IMR-90 (cell line): ENCODE data around the gene CCND3. TPM values are rescaled to one million over a fixed set of nuclear protein-coding genes. Genes with fewer than 3 reads are reported as not detected.

ENCODE experiments used
- ATAC-seq: fragments of 200-7000 bp; cut with Tn5 transposase; 2 replicates; pipeline ENCODE4 v1.9.1; 2020; ENCODE audit warnings: low read depth, mild to moderate bottlenecking, moderate library complexity
- BruUV-seq: library from RNA; stranded (reverse); fragments of 400-500 nt; replicated peaks from 2 replicates; lab custom pipeline; 2021; lab: Mats Ljungman, UMichigan
- CTCF ChIA-PET: fragments of 300-600 bp; formaldehyde crosslinking; extraction: SDS; loops from one replicate; lab custom pipeline; 2021; ENCODE audit warnings: antibody characterized with exemption; lab: Yijun Ruan, JAX
- POLR2A ChIA-PET: fragments of 300-600 bp; sonication (Branson Sonifier 250); formaldehyde crosslinking; loops from one replicate; lab custom pipeline; 2022; ENCODE audit warnings: antibody characterized with exemption; ENCODE audit not compliant: unreplicated experiment; lab: Charles Lee
- DNase-seq: peaks from one replicate; pipeline ENCODE4 v3.0.0; 2013
- H2AFZ ChIP-seq: replicated peaks from 2 replicates; pipeline ENCODE3; 2013; ENCODE audit warnings: low read length, mild to moderate bottlenecking; ENCODE audit not compliant: poor library complexity
- H2AK5ac ChIP-seq: 2 replicates; pipeline ENCODE4 v1.6.1; 2013; ENCODE audit warnings: low read depth, low read length, inconsistent platforms
- H2AK9ac ChIP-seq: replicated peaks from 2 replicates; pipeline ENCODE3; 2013; ENCODE audit warnings: mild to moderate bottlenecking, low read depth, low read length, moderate library complexity; ENCODE audit not compliant: poor library complexity
- H2BK120ac ChIP-seq: 2 replicates; pipeline ENCODE4 v1.6.1; 2013; ENCODE audit warnings: low read depth, low read length, inconsistent platforms
- H2BK15ac ChIP-seq: 3 replicates; pipeline ENCODE4 v1.6.1; 2013; ENCODE audit warnings: low read depth, low read length, inconsistent platforms
- H2BK20ac ChIP-seq: 2 replicates; pipeline ENCODE4 v1.6.1; 2013; ENCODE audit warnings: low read depth, mild to moderate bottlenecking, inconsistent platforms, low read length, moderate library complexity
- H2BK5ac ChIP-seq: 2 replicates; pipeline ENCODE4 v1.6.1; 2013; ENCODE audit warnings: mild to moderate bottlenecking, low read depth, low read length, inconsistent platforms; ENCODE audit not compliant: poor library complexity, severe bottlenecking
- H3K14ac ChIP-seq: replicated peaks from 2 replicates; pipeline ENCODE4 v1.6.1; 2013; ENCODE audit warnings: low read depth, low read length, inconsistent platforms
- H3K18ac ChIP-seq: 2 replicates; pipeline ENCODE4 v1.6.1; 2013; ENCODE audit warnings: low read depth, low read length, control low read depth
- H3K23ac ChIP-seq: 2 replicates; pipeline ENCODE4 v1.6.1; 2013; ENCODE audit warnings: low read depth, low read length, inconsistent platforms
- H3K27ac ChIP-seq: 2 replicates; pipeline ENCODE4 v1.5.1; 2013; ENCODE audit warnings: mild to moderate bottlenecking, control low read depth, low read length; ENCODE audit not compliant: insufficient read depth
- H3K27me3 ChIP-seq: 2 replicates; pipeline ENCODE4 v1.6.1; 2013; ENCODE audit warnings: low read length; ENCODE audit not compliant: control insufficient read depth, insufficient read depth
- H3K36me3 ChIP-seq: 2 replicates; pipeline ENCODE4 v1.6.1; 2013; ENCODE audit warnings: low read length, mixed read lengths; ENCODE audit not compliant: control insufficient read depth, insufficient read depth
- H3K4ac ChIP-seq: 2 replicates; pipeline ENCODE4 v1.6.1; 2013; ENCODE audit warnings: low read depth, low read length, inconsistent platforms
- H3K4me1 ChIP-seq: 2 replicates; pipeline ENCODE4 v1.6.1; 2013; ENCODE audit warnings: low read length, mixed read lengths; ENCODE audit not compliant: control insufficient read depth, insufficient read depth
- H3K4me2 ChIP-seq: 2 replicates; pipeline ENCODE4 v1.6.1; 2013; ENCODE audit warnings: low read depth, mild to moderate bottlenecking, control low read depth, low read length, moderate library complexity
- H3K4me3 ChIP-seq: 2 replicates; pipeline ENCODE4 v1.5.1; 2013; ENCODE audit warnings: low read depth, mild to moderate bottlenecking, control low read depth, low read length, moderate library complexity; ENCODE audit not compliant: insufficient read depth
- H3K56ac ChIP-seq: 2 replicates; pipeline ENCODE4 v1.6.1; 2013; ENCODE audit warnings: low read length, inconsistent platforms; ENCODE audit not compliant: insufficient read depth; ENCODE audit errors: extremely low read depth
- H3K79me1 ChIP-seq, 2 experiments: 2 replicates each; pipeline ENCODE4 v1.6.1; 2013; ENCODE audit warnings: low read length in 2 of 2, inconsistent platforms in 1 of 2, low read depth in 1 of 2
- H3K9ac ChIP-seq: 2 replicates; pipeline ENCODE4 v1.6.1; 2013; ENCODE audit warnings: low read depth, low read length, control low read depth
- H3K9me1 ChIP-seq: 2 replicates; pipeline ENCODE4 v1.6.1; 2013; ENCODE audit warnings: low read length, inconsistent platforms; ENCODE audit not compliant: insufficient read depth
- H3K9me3 ChIP-seq: 2 replicates; pipeline ENCODE4 v1.6.1; 2013; ENCODE audit warnings: low read length; ENCODE audit not compliant: control insufficient read depth, insufficient read depth
- H4K20me1 ChIP-seq: 2 replicates; pipeline ENCODE4 v1.6.1; 2013; ENCODE audit warnings: low read length, inconsistent platforms; ENCODE audit not compliant: insufficient read depth
- H4K5ac ChIP-seq: 2 replicates; pipeline ENCODE4 v1.6.1; 2013; ENCODE audit warnings: mild to moderate bottlenecking, low read depth, low read length, control low read depth
- H4K8ac ChIP-seq, 2 experiments: 2 replicates each; pipeline ENCODE4 v1.6.1; 2013; ENCODE audit warnings: low read depth in 2 of 2, low read length in 2 of 2, control low read depth in 1 of 2, inconsistent platforms in 1 of 2
- H4K91ac ChIP-seq: 2 replicates; pipeline ENCODE4 v1.6.1; 2013; ENCODE audit warnings: low read depth, low read length, inconsistent platforms; ENCODE audit not compliant: insufficient read depth
- BHLHE40 ChIP-seq: fragments of 150-350 bp; IDR thresholded peaks from 2 replicates; pipeline ENCODE4 v1.6.1; 2016; ENCODE audit warnings: mild to moderate bottlenecking, low read depth, low read length
- FOS ChIP-seq: fragments of 150-350 bp; IDR thresholded peaks from 2 replicates; pipeline ENCODE4 v1.6.1; 2016; ENCODE audit warnings: low read depth, low read length
- MAZ ChIP-seq: IDR thresholded peaks from 2 replicates; pipeline ENCODE4 v1.6.1; 2012; ENCODE audit warnings: low read depth, mild to moderate bottlenecking, low read length, improper control_type of control experiment, moderate library complexity, borderline replicate concordance
- MXI1 ChIP-seq: IDR thresholded peaks from 2 replicates; pipeline ENCODE4 v1.6.1; 2012; ENCODE audit warnings: low read depth, mild to moderate bottlenecking, low read length, moderate library complexity, borderline replicate concordance
- NFE2L2 ChIP-seq: fragments of 150-350 bp; IDR thresholded peaks from 2 replicates; pipeline ENCODE4 v1.6.1; 2016; ENCODE audit warnings: low read depth, mild to moderate bottlenecking, low read length
- RAD21 ChIP-seq: IDR thresholded peaks from 2 replicates; pipeline ENCODE4 v1.6.1; 2012; ENCODE audit warnings: low read length, improper control_type of control experiment
- RFX5 ChIP-seq: IDR thresholded peaks from 2 replicates; pipeline ENCODE4 v1.8.0; 2012; ENCODE audit warnings: low read depth, mild to moderate bottlenecking, low read length, moderate library complexity
- SMC3 ChIP-seq: fragments of 150-350 bp; IDR thresholded peaks from 2 replicates; pipeline ENCODE4 v1.6.1; 2016; ENCODE audit warnings: low read depth, mild to moderate bottlenecking, antibody characterized with exemption, low read length, moderate library complexity
- WGBS, 2 experiments: methylation state at CpG; one replicate each; pipeline versions ENCODE4 v1.1.5 to v1.1.7; 2013; ENCODE audit warnings: missing lambda C conversion rate in 2 of 2; ENCODE audit not compliant: insufficient read length in 1 of 2; ENCODE audit errors: extremely low coverage in 2 of 2; 5-methylcytosine and 5-hydroxymethylcytosine counted together
- dilution Hi-C: fragments of 300-500 bp; cut with HindIII; formaldehyde crosslinking; loops from one replicate; pipeline ENCODE4 v1.14.3; 2018; ENCODE audit warnings: low sequenced_read_pairs; ENCODE audit not compliant: unreplicated experiment
- in situ Hi-C: fragments of 300-500 bp; cut with MboI; formaldehyde crosslinking; loops from 3 replicates; pipeline ENCODE4 v1.14.3; 2019; ENCODE audit warnings: low sequenced_read_pairs, inconsistent platforms, mixed read lengths
- intact Hi-C: fragments of 100-400 bp; cut with micrococcal nuclease; formaldehyde crosslinking; loops from 2 replicates; pipeline ENCODE4 v1.10.0; 2022
- polyA plus RNA-seq, 3 experiments: library from polyadenylated mRNA; depleted of rRNA; stranded (reverse); fragments of >200 nt; gene quantifications; 2 replicates each; pipeline ENCODE4 v1.2.3, GENCODE V29; 2012; ENCODE audit warnings: low replicate concordance in 1 of 3
- total RNA-seq: library from RNA; depleted of rRNA; stranded (reverse); fragments of >200 nt; gene quantifications from 2 replicates; pipeline ENCODE4 v1.2.3, GENCODE V29; 2012
- TF ChIP-seq, protein P1 (sequence below): fragments of 150-350 bp; IDR thresholded peaks from 2 replicates; pipeline ENCODE4 v1.6.1; 2016; ENCODE audit warnings: low read depth, mild to moderate bottlenecking, low read length, moderate library complexity, borderline replicate concordance

The CCND3 gene
- total and polyA plus RNA-seq, 2 of the 4 experiments (the other 2 are of a cell fraction) = 19.2 to 61.9 TPM

DNA sequence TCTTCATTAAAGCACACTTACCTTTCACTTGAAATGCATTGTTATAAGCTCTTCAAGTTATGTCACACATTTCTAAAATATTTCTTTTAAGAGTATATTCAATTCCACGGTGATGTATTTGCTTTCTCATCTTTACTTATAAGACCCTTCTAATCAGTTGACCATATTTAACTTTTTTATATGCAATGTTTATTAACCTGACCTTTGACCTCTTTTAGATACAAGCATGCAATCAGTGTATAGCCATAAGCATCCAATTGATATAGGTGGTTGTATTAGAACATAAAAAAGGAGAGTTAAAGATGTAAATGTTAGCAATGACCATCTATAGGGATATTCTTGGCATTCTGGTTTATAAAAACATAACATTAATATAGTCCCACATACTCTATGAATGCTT, 55.7 kb downstream of the CCND3 start:
- intact Hi-C loops = no loop called here
- no peak overlapping the region for H3K4me3 ChIP-seq
- no peak overlapping the region for H3K4ac ChIP-seq
- no peak overlapping the region for H2AK9ac ChIP-seq
- TF ChIP-seq FOS (no peak), MAZ (no peak), SMC3 (no peak), RFX5 (no peak), NFE2L2 (no peak), MXI1 (no peak), BHLHE40 (no peak), RAD21 (no peak)
- TF ChIP-seq, protein P1, sequence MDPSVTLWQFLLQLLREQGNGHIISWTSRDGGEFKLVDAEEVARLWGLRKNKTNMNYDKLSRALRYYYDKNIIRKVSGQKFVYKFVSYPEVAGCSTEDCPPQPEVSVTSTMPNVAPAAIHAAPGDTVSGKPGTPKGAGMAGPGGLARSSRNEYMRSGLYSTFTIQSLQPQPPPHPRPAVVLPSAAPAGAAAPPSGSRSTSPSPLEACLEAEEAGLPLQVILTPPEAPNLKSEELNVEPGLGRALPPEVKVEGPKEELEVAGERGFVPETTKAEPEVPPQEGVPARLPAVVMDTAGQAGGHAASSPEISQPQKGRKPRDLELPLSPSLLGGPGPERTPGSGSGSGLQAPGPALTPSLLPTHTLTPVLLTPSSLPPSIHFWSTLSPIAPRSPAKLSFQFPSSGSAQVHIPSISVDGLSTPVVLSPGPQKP = no peak
- H3K4me1 ChIP-seq = peaks cover 2% of the 10 kb centered on the region
- peaks cover 8% of the 10 kb centered on the region; the same call in 1 of the 2 replicates for H3K9me1 ChIP-seq
- H2AK5ac ChIP-seq = no peak overlapping the region
- H3K9ac ChIP-seq = no peak overlapping the region
- H3K27ac ChIP-seq = no peak overlapping the region
- no peak overlapping the region for H4K8ac ChIP-seq
- no peak overlapping the region for H2BK5ac ChIP-seq
- H3K4me2 ChIP-seq = no peak overlapping the region
- H2BK15ac ChIP-seq = no peak overlapping the region
- H3K79me1 ChIP-seq = peaks cover 0 to 10% of the 10 kb centered on the region in 2 experiments; a peak in 2 of 4 replicates
- POLR2A ChIA-PET = no interaction called here
- no peaks in the 10 kb centered on the region for H4K20me1 ChIP-seq
- DNase-seq (no peak), ATAC-seq (no peak)
- H3K23ac ChIP-seq = no peak overlapping the region
- H3K18ac ChIP-seq = no peak overlapping the region
- in situ Hi-C loops = no loop called here
- H3K14ac ChIP-seq = no peak overlapping the region
- WGBS, 2 experiments = no CpG with 5 or more reads among the region's 1 CpG
- no peaks in the 10 kb centered on the region for H3K9me3 ChIP-seq
- H3K27me3 ChIP-seq = no peaks in the 10 kb centered on the region
- no TSS peak for BruUV-seq
- no peak overlapping the region for H2BK20ac ChIP-seq
- no peaks in the 10 kb centered on the region for H3K36me3 ChIP-seq
- no peak overlapping the region for H4K91ac ChIP-seq
- H3K56ac ChIP-seq = no peak overlapping the region
- H2BK120ac ChIP-seq = no peak overlapping the region
- no peak overlapping the region for H4K5ac ChIP-seq
- no peak overlapping the region for H2AFZ ChIP-seq
- dilution Hi-C loops = no loop called here
- CTCF ChIA-PET = no interaction called here
